OCI-LY3 (cell line): ENCODE results near the gene TMEM127.

Experiments used
- H2AFZ ChIP-seq: fragments of 200-600, 300-600 bp; shearing (Covaris generic); 2 replicates; pipeline ENCODE4 v1.6.0; 2014; ENCODE audit warnings: antibody characterized with exemption, low read depth, low read length
- H3K27ac ChIP-seq: fragments of 200-600, 300-600 bp; sonication (generic); 2 replicates; pipeline ENCODE4 v1.5.1; 2014; ENCODE audit warnings: mild to moderate bottlenecking, low read length, moderate library complexity, mixed read lengths
- H3K27me3 ChIP-seq: fragments of 200-600, 300-600 bp; sonication (generic); 2 replicates; pipeline ENCODE4 v1.6.1; 2014; ENCODE audit warnings: low read depth, low read length, mixed read lengths
- H3K36me3 ChIP-seq: fragments of 200-600, 300-600 bp; sonication (generic); replicated peaks from 2 replicates; pipeline ENCODE3; 2014; ENCODE audit warnings: low read depth, low read length, mixed read lengths
- H3K4me1 ChIP-seq: fragments of 300-600, 200-600 bp; sonication (generic); 2 replicates; pipeline ENCODE4 v1.6.1; 2014; ENCODE audit warnings: low read length, mixed read lengths
- H3K4me2 ChIP-seq: fragments of 200-600, 300-600 bp; sonication (generic); 2 replicates; pipeline ENCODE4 v1.6.1; 2014; ENCODE audit warnings: low read length, mixed read lengths
- H3K4me3 ChIP-seq: fragments of 300-600, 200-600 bp; sonication (generic); 2 replicates; pipeline ENCODE4 v1.5.1; 2014; ENCODE audit warnings: antibody characterized with exemption, mild to moderate bottlenecking, low read length, moderate library complexity
- H3K79me2 ChIP-seq: fragments of 300-600, 200-600 bp; shearing (Covaris generic); 2 replicates; pipeline ENCODE4 v1.6.1; 2014; ENCODE audit warnings: mild to moderate bottlenecking, low read length, mixed read lengths
- H3K9ac ChIP-seq: fragments of 300-600, 200-600 bp; shearing (Covaris generic); 2 replicates; pipeline ENCODE4 v1.6.0; 2014; ENCODE audit warnings: mild to moderate bottlenecking, low read length, moderate library complexity
- H3K9me3 ChIP-seq: fragments of 200-600, 300-600 bp; shearing (Covaris generic); 2 replicates; pipeline ENCODE4 v1.6.1; 2014; ENCODE audit warnings: low read length, mixed read lengths; ENCODE audit not compliant: insufficient read depth
- H4K20me1 ChIP-seq: fragments of 200-600, 300-600 bp; sonication (generic); 2 replicates; pipeline ENCODE4 v1.6.1; 2016; ENCODE audit warnings: low read length, mixed read lengths; ENCODE audit not compliant: insufficient read depth
- EZH2phosphoT487 ChIP-seq: fragments of 200-600 bp; shearing (Covaris generic); IDR thresholded peaks from 2 replicates; pipeline ENCODE4 v1.6.1; 2018; ENCODE audit warnings: antibody characterized with exemption, mixed run types, low read depth
- TF ChIP-seq, protein P1 (sequence below): fragments of 200-600, 300-600 bp; sonication (generic); IDR thresholded peaks from 2 replicates; pipeline ENCODE4 v1.5.1; 2014; ENCODE audit warnings: antibody characterized with exemption, low read length, low read depth

Gene TMEM127

GRCh38 chr2:96208143-96209010 lies 57.4 kb downstream of the TMEM127 start, which contains the start of gene STARD7:
Gene STARD7, minus strand, starts transcription at chr2:96208827. Its CDS starts 393 bp downstream, at chr2:96208434.
- Histone ChIP-seq H4K20me1 (peaks cover 43% of the 10 kb centered on the region), H3K4me3 (peak within 1 kb of the TSS; percentile 81), H3K27ac (peak within 1 kb of the TSS; percentile 83), H3K9ac (peak within 1 kb of the TSS; percentile 76), H3K36me3 (peaks cover 11% of the 10 kb centered on the region), H3K4me1 (peaks cover 36% of the 10 kb centered on the region), H3K9me3 (no peaks in the 10 kb centered on the region), H3K79me2 (peaks cover 65% of the 10 kb centered on the region), H2AFZ (peak within 1 kb of the TSS; percentile 12), H3K27me3 (no peaks in the 10 kb centered on the region), H3K4me2 (peak within 1 kb of the TSS; percentile 85)
- TF ChIP-seq, protein P1, sequence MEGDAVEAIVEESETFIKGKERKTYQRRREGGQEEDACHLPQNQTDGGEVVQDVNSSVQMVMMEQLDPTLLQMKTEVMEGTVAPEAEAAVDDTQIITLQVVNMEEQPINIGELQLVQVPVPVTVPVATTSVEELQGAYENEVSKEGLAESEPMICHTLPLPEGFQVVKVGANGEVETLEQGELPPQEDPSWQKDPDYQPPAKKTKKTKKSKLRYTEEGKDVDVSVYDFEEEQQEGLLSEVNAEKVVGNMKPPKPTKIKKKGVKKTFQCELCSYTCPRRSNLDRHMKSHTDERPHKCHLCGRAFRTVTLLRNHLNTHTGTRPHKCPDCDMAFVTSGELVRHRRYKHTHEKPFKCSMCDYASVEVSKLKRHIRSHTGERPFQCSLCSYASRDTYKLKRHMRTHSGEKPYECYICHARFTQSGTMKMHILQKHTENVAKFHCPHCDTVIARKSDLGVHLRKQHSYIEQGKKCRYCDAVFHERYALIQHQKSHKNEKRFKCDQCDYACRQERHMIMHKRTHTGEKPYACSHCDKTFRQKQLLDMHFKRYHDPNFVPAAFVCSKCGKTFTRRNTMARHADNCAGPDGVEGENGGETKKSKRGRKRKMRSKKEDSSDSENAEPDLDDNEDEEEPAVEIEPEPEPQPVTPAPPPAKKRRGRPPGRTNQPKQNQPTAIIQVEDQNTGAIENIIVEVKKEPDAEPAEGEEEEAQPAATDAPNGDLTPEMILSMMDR: no peak
- TF ChIP-seq EZH2phosphoT487: no peak

DNA sequence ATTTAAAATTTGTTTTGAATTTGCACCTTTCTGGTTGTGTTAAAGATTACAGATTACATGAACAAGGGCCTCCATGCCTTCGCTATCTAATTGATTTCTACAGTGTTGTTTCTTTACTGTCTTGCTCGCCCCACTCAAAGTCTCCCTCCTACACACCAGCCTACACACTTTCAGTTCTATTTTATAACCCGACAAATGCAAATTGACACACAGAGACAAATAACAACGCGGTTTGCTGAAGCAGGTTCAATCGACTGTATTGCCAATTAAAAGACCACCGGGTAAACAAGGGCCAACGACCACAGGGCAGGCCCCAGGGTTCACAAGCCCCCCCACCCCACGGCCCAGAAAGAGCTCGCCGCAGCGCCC lies 58.0 kb downstream of the TMEM127 start:
- Histone ChIP-seq H3K27ac (peak overlapping the region; percentile 83), H3K36me3 (peaks cover 11% of the 10 kb centered on the region), H3K79me2 (peaks cover 71% of the 10 kb centered on the region), H3K4me3 (peak overlapping the region; percentile 81), H3K4me2 (peak overlapping the region; percentile 77), H3K4me1 (peaks cover 42% of the 10 kb centered on the region), H2AFZ (no peak overlapping the region), H4K20me1 (peaks cover 49% of the 10 kb centered on the region), H3K9ac (peak overlapping the region; percentile 76), H3K9me3 (no peaks in the 10 kb centered on the region), H3K27me3 (no peaks in the 10 kb centered on the region)
- TF ChIP-seq, protein P1: no peak
- no peak for TF ChIP-seq EZH2phosphoT487

DNA sequence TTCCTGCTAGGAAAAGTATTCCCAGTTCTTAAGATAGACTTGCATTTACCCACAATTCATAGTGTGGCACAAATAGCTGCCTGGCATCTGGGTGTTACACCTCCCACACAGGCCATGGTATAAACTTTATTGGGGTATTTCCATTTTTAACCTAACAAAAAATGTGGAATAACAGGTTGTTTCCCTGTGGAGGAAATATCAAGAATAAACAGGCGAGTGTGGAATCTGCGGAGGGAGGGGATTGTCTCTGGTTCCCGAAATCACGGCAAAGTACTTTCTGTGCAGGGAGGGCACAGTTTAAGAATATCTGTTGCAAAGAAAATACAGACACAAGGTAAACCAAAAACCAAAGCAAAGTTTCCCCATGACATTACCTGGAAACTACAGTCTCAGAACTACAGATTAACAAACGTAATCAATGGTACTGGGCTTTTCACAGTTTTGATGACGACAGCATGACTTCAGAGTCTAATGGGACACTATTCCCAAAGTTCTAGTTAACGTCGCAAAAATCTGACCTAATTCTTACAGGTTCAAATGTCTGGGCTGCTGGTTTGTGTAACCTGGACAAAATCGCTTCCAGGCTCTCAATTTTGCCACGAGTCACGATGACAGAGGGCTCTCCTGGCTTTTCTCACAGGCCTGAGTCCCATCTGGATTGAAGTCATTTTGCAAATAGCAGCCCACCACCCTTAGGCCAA lies 58.6 kb downstream of the TMEM127 start:
- Histone ChIP-seq H3K4me1 (peaks cover 46% of the 10 kb centered on the region), H3K9ac (peak overlapping the region; percentile 76), H3K27ac (peak overlapping the region; percentile 83), H3K4me3 (peak overlapping the region; percentile 81), H3K27me3 (no peaks in the 10 kb centered on the region), H3K79me2 (peaks cover 77% of the 10 kb centered on the region), H3K9me3 (no peaks in the 10 kb centered on the region), H2AFZ (no peak overlapping the region), H3K4me2 (peak overlapping the region; percentile 77), H3K36me3 (peaks cover 11% of the 10 kb centered on the region), H4K20me1 (peaks cover 54% of the 10 kb centered on the region)
- TF ChIP-seq, protein P1: no peak
- TF ChIP-seq EZH2phosphoT487: no peak

DNA sequence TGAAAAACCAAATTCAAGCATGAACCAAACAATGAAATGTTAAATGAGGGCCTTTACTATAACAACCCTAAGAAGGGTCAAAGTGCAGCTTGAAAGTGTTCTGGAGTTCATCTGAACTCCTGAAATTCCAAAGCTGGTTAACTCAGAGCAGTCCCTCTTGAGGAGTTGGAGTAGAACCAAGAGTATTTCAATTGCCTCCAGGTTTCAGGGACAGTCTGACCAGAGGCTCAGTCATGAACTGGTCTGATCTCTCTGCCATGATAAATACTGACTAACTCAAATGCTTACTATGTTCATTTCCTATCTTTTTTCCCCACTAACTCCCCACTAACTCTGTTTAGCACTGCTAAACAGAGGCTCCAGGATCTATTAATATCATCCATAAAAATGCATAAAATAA lies 59.9 kb downstream of the TMEM127 start:
- TF ChIP-seq, protein P1: no peak
- no peak for TF ChIP-seq EZH2phosphoT487
- H3K9ac ChIP-seq: no peak overlapping the region
- H3K4me3 ChIP-seq: no peak overlapping the region
- no peak overlapping the region for H3K27ac ChIP-seq
- no peaks in the 10 kb centered on the region for H3K9me3 ChIP-seq
- peaks cover 11% of the 10 kb centered on the region for H3K36me3 ChIP-seq
- H4K20me1 ChIP-seq: peaks cover 67% of the 10 kb centered on the region
- no peak overlapping the region for H2AFZ ChIP-seq
- H3K4me2 ChIP-seq: 0 out of 2 replicates have a peak overlapping the region, but pooled peaks have one; percentile 19
- no peaks in the 10 kb centered on the region for H3K27me3 ChIP-seq
- peaks cover 55% of the 10 kb centered on the region for H3K4me1 ChIP-seq
- H3K79me2 ChIP-seq: peaks cover 90% of the 10 kb centered on the region
